Body of pancreas (tissue), 4 donors: ENCODE results near the gene JAKMIP2. TPM values are rescaled to one million over a fixed set of nuclear protein-coding genes. Genes with fewer than 3 reads are reported as not detected.

ENCODE experiments used
- ATAC-seq: fragments of 150-250 bp; one replicate; pipeline ENCODE4 v1.9.1; 2016
- DNase-seq, 4 donors: peaks; one replicate each; pipeline ENCODE4 v3.0.0-alpha.2; 2019
- H3K27ac ChIP-seq, 4 donors: fragments of 200-600 bp; sonication (generic); 1 replicate in 3 of 4; 2 replicates in 1 of 4; pipeline versions ENCODE4 v1.5.1 to v1.6.1; 2016 to 2019; ENCODE audit warnings: mild to moderate bottlenecking in 1 of 4, mixed read lengths in 1 of 4, moderate library complexity in 1 of 4
- H3K27me3 ChIP-seq, 2 donors: fragments of 200-600 bp; sonication (generic); one replicate each; pipeline ENCODE4 v1.6.0; 2016; ENCODE audit warnings: mild to moderate bottlenecking in 1 of 2
- H3K36me3 ChIP-seq, 2 donors: fragments of 200-600 bp; sonication (generic); replicated peaks in 1 of 2; 2 replicates each; pipeline ENCODE4 v1.5.1; 2016; ENCODE audit warnings: low read depth in 2 of 2; ENCODE audit not compliant: insufficient read depth in 1 of 2
- H3K4me1 ChIP-seq: fragments of 200-600 bp; sonication (generic); one replicate; pipeline ENCODE4 v1.6.0; 2016
- H3K4me3 ChIP-seq, 2 donors: fragments of 200-600 bp; sonication (generic); 1 replicate in 1 of 2; 2 replicates in 1 of 2; pipeline ENCODE4 v1.5.1; 2016 to 2019
- H3K9me3 ChIP-seq, 3 donors: fragments of 200-600 bp; sonication (generic); 1 replicate in 2 of 3; 2 replicates in 1 of 3; pipeline ENCODE4 v1.5.1; 2016
- CTCF ChIP-seq, 7 experiments: fragments of 450-650 bp in 4 of 7; fragments of 200-600 bp in 3 of 7; sonication (generic) in 3 of 7; IDR thresholded peaks; one replicate each; pipeline ENCODE4 v1.5.1; 2016 to 2019; ENCODE audit warnings: antibody characterized with exemption in 7 of 7
- POLR2A ChIP-seq, 3 donors: fragments of 450-650 bp; IDR thresholded peaks; one replicate each; pipeline ENCODE4 v1.6.1; 2016; ENCODE audit warnings: antibody characterized with exemption in 3 of 3, mild to moderate bottlenecking in 2 of 3
- WGBS, 2 donors: methylation state at CpG; one replicate each; pipeline ENCODE4 v1.1.5; 2017; 5-methylcytosine and 5-hydroxymethylcytosine counted together
- intact Hi-C: fragments of 100-400 bp; cut with DNase I; formaldehyde crosslinking; loops from one replicate; pipeline ENCODE4 v1.15.1; 2023
- total RNA-seq, 2 donors: library from RNA; depleted of rRNA; stranded (reverse); fragments of >200 nt; gene quantifications; one replicate each; pipeline ENCODE4 v1.1.0, GENCODE V29; 2016

The JAKMIP2 gene
- total RNA-seq, 2 donors from 2014 or later, result 0.78 to 1.3 TPM

GRCh38 chr5:147671365-147671764, 111.2 kb downstream of the JAKMIP2 start:
- Histone ChIP-seq H3K36me3 (no peaks in the 10 kb centered on the region), H3K27ac (no peak overlapping the region), H3K9me3 (no peaks in the 10 kb centered on the region), H3K4me3 (no peak overlapping the region), H3K4me1 (peaks cover 15% of the 10 kb centered on the region), H3K27me3 (no peaks in the 10 kb centered on the region)
- 84 to 91% methylated on average over 6 of the region's 6 CpGs for WGBS, 2 donors
- intact Hi-C loops, result no loop called here
- no peak for ATAC-seq
- DNase-seq, result no peak
- TF ChIP-seq CTCF (IDR thresholded peaks at IDR 0.05), result no peak
- no peak for TF ChIP-seq POLR2A (IDR thresholded peaks at IDR 0.05)

- no peaks in the 10 kb centered on the region for H3K36me3 ChIP-seq
- DNase-seq, result no peak
- TF ChIP-seq CTCF (IDR thresholded peaks at IDR 0.05), result no peak
- TF ChIP-seq POLR2A (IDR thresholded peaks at IDR 0.05), result no peak
- intact Hi-C loops, result no loop called here
- H3K4me1 ChIP-seq, result peaks cover 15% of the 10 kb centered on the region
- WGBS, 2 donors, result 78 to 88% methylated on average over 1 of the region's 1 CpG
- no peaks in the 10 kb centered on the region for H3K9me3 ChIP-seq
- no peak overlapping the region for H3K27ac ChIP-seq
- no peak overlapping the region for H3K4me3 ChIP-seq
- ATAC-seq, result no peak
- no peaks in the 10 kb centered on the region for H3K27me3 ChIP-seq
Measured at GRCh38 chr5:147670815-147671214, 111.7 kb downstream of the JAKMIP2 start.

GRCh38 chr5:147669169-147669869, 113.2 kb downstream of the JAKMIP2 start:
- 40 to 43% methylated on average over 9 of the region's 9 CpGs for WGBS, 2 donors
- no peak for ATAC-seq
- TF ChIP-seq CTCF (IDR thresholded peaks at IDR 0.05), result no peak
- TF ChIP-seq POLR2A (IDR thresholded peaks at IDR 0.05), result no peak

GRCh38 chr5:147668385-147668784, 114.1 kb downstream of the JAKMIP2 start:
- intact Hi-C loops, result no loop called here
- DNase-seq, result no peak
- Histone ChIP-seq H3K4me1 (peaks cover 15% of the 10 kb centered on the region), H3K4me3 (no peak overlapping the region), H3K36me3 (no peaks in the 10 kb centered on the region), H3K9me3 (no peaks in the 10 kb centered on the region), H3K27ac (no peak overlapping the region), H3K27me3 (no peaks in the 10 kb centered on the region)
- TF ChIP-seq POLR2A (IDR thresholded peaks at IDR 0.05) (no peak), CTCF (IDR thresholded peaks at IDR 0.05) (no peak)
- no peak for ATAC-seq
- 94 to 100% methylated on average over 2 of the region's 2 CpGs for WGBS, 2 donors

More at GRCh38 chr5:147669169-147669869, 113.2 kb downstream of the JAKMIP2 start:
- H3K9me3 ChIP-seq, result no peaks in the 10 kb centered on the region
- H3K27ac ChIP-seq, result no peak overlapping the region
- H3K36me3 ChIP-seq, result no peaks in the 10 kb centered on the region
- intact Hi-C loops, result no loop called here
- H3K4me3 ChIP-seq, result no peak overlapping the region
- peak in 1 of 4 donors; percentile 16 for DNase-seq
- no peaks in the 10 kb centered on the region for H3K27me3 ChIP-seq
- peaks cover 15% of the 10 kb centered on the region for H3K4me1 ChIP-seq

- H3K27me3 ChIP-seq, result no peaks in the 10 kb centered on the region
- peaks cover 15% of the 10 kb centered on the region for H3K4me1 ChIP-seq
- H3K36me3 ChIP-seq, result no peaks in the 10 kb centered on the region
- no peaks in the 10 kb centered on the region for H3K9me3 ChIP-seq
- intact Hi-C loops, result no loop called here
- no peak overlapping the region for H3K27ac ChIP-seq
- no peak overlapping the region for H3K4me3 ChIP-seq
- no peak for ATAC-seq
- no peak for TF ChIP-seq CTCF (IDR thresholded peaks at IDR 0.05)
- TF ChIP-seq POLR2A (IDR thresholded peaks at IDR 0.05), result no peak
- 79 to 87% methylated on average over 1 of the region's 1 CpG for WGBS, 2 donors
- DNase-seq, result no peak
Measured at GRCh38 chr5:147667363-147667762, 115.2 kb downstream of the JAKMIP2 start.
